22Rv1 (cell line): ENCODE results near the gene PLPPR5.

ENCODE experiments used
- CTCF ChIP-seq: fragments of 450-650 bp; IDR thresholded peaks from 2 replicates; pipeline ENCODE4 v1.5.1; 2017; ENCODE audit warnings: mild to moderate bottlenecking
- ZFX ChIP-seq: fragments of 450-650 bp; IDR thresholded peaks from 2 replicates; pipeline ENCODE4 v1.6.1; 2017; ENCODE audit warnings: antibody characterized with exemption, borderline replicate concordance

DNA sequence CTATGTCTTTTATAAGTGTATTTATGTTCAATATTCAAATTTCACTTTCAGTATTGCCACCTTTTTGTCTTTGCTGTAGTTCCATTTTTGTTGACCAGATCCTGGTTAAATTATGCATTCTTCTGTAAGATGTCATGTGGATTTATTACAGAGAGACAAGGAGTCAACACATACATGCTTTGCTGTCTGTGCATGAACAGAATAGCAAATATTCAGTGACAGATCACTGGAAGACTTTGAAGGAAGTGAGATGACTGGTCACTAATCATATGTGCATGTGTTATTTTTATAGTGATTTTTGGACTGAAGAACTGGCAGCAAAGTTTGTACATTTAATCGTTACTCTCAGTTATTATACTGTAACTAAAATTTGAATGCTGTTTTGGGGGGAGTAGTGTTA, 117.2 kb downstream of the PLPPR5 start:
- TF ChIP-seq CTCF (no peak), ZFX (no peak)
